ENCODE data around the gene RNF128.

Gene RNF128

GRCh38 chrX:106726485-106727437 lies at the start of gene RNF128:
RNF128 (plus strand) TSS chrX:106726701; CDS start chrX:106726914, 213 bp downstream.
- DNase-seq (ENCODE audit: extremely low read depth in 1 of 2, low read depth in 1 of 2) = no peak

DNA sequence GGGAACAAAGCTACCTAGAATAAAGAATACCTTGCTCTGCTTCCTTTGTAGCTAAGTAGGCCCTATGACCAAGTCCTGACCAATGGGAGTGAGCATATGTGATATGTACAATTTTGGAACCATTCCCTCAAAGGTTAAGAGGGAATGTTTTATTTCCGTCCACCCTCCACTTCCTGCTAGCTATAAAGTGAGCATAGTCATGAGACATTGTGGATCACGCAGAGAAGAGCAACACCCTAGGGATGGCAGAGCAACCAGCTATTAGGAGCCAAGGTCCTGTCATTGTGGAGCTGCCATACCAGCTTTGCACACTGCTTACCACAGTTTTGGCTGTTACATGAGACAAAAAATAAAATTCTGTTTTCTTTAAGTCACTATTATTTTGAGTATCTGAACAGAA lies 45.8 kb upstream of the RNF128 start:
- no peak for DNase-seq (ENCODE audit: extremely low read depth in 1 of 2, low read depth in 1 of 2)

DNA sequence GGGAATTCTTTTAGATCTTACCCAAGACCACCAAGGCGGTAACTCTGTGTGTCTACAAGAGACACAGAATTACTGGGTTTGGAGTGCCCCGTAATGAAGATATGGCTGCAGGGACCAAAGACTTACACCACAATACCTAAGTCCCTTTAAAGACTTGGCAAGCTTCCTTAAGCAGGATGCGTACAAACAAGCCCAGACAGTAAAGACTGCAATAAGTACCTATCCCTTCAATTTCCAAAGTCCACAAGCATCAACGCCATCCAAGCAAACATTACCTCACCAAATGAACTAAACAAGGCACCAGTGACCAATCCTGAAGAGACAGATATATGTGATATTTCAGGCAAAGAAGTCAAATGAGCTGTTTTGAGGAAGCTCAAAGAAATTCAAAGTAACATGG lies 42.3 kb upstream of the RNF128 start:
- DNase-seq (ENCODE audit: extremely low read depth in 1 of 2, low read depth in 1 of 2) = no peak

- no peak for DNase-seq (ENCODE audit: extremely low read depth in 1 of 2, low read depth in 1 of 2)
Measured at GRCh38 chrX:106692425-106693065, 34.0 kb upstream of the RNF128 start.

- no peak for DNase-seq (ENCODE audit: extremely low read depth in 1 of 2, low read depth in 1 of 2)
Measured at GRCh38 chrX:106696502-106696901, 30.0 kb upstream of the RNF128 start.

DNA sequence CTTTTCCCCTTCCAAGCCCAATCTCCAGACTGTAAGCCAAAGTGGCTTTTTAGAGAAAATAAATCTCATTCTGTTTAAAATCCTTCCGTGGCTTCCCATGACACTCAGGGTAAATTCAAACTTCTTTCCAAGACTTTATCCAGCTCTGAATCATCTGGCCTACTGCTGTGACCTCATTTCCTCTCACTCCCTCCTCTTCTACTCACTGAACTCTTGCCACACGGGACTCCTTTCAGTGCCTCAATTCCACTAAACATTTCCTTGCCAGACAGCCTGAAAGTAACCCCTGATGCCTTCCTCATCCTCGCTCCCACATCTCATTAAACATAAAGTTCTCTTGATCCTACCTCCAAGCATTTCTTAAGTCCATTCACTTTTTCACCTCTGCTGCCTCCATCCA lies 27.8 kb upstream of the RNF128 start:
- no peak for DNase-seq (ENCODE audit: extremely low read depth in 1 of 2, low read depth in 1 of 2)

DNA sequence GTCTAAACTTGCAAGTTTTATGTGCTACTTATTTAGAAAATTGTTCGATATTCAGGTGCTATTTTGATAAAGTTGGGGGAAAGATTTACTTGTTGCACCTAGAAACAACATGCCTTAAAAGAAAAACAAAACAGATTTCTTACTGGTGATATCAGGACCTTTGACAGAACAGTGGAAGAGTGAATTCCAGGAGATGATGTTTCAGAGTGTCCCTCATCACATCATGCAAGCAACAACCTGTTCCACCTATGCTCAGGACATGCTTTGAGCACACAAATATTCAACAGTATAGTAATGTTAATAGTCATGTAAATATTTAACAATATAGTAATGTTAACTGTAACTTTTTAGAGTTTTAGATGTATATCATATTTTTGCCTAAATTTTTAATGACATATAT lies 23.9 kb upstream of the RNF128 start:
- no peak for DNase-seq (ENCODE audit: extremely low read depth in 1 of 2, low read depth in 1 of 2)

DNA sequence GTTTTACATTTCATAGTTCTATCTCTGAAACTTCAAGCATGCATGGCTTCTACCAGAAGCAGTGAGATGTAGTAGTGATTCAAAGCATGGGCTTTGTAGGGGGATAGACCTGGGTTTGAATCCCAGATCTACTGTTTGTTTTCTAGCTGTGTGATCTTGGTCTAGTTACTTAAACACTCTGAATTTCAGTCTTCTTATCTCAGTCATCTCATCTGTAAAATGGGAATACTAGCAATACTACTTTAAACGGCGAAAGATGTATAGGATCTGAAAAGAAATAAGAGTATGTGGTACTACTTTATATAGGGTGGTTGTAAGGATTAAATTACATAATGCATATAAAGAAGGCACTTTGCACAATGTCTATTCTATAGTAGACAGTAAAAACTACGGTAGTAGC lies 20.0 kb upstream of the RNF128 start:
- DNase-seq (ENCODE audit: extremely low read depth in 1 of 2, low read depth in 1 of 2) = no peak

DNA sequence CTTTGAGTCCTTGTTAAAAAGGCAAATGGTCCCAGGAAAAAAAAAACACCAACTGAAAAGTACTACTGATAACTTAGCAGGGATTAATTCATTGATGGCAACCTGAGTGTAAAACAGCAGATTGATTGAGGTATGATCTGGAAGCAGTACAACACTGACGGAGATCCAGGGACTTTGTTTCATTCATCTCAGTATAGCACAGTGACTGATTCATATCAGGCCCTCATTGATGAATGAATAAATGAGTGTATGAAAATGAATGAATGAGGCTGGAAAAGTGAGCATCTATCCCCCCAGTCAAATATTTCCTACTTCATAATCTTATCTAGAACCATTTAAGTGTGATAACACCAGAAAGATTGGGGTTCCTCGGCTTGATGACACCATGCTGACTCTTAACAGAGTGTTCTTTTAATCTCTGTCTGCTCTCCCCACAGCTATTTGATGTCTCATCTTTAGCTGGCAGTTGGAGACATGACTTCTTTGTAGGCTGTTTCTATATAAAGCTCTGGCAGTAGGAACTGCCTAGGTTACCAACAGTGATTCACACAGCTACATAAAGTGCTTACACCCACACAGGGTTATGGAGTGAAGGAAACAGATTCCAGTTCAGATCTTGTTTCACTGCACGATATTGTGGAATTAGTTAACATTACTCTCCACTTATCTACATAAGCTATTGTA lies 18.6 kb upstream of the RNF128 start:
- no peak for DNase-seq (ENCODE audit: extremely low read depth in 1 of 2, low read depth in 1 of 2)

GRCh38 chrX:106710771-106711170 lies 15.7 kb upstream of the RNF128 start:
- DNase-seq (ENCODE audit: extremely low read depth in 1 of 2, low read depth in 1 of 2) = no peak

- no peak for DNase-seq (ENCODE audit: extremely low read depth in 1 of 2, low read depth in 1 of 2)
Measured at GRCh38 chrX:106711375-106711774, 15.1 kb upstream of the RNF128 start.

- DNase-seq (ENCODE audit: extremely low read depth in 1 of 2, low read depth in 1 of 2) = no peak
Measured at GRCh38 chrX:106716004-106716403, 10.5 kb upstream of the RNF128 start.

GRCh38 chrX:106716463-106716862 lies 10.0 kb upstream of the RNF128 start:
- DNase-seq (ENCODE audit: extremely low read depth in 1 of 2, low read depth in 1 of 2) = no peak

- DNase-seq (ENCODE audit: extremely low read depth in 1 of 2, low read depth in 1 of 2) = no peak
Measured at GRCh38 chrX:106718709-106719108, 7.8 kb upstream of the RNF128 start.

DNA sequence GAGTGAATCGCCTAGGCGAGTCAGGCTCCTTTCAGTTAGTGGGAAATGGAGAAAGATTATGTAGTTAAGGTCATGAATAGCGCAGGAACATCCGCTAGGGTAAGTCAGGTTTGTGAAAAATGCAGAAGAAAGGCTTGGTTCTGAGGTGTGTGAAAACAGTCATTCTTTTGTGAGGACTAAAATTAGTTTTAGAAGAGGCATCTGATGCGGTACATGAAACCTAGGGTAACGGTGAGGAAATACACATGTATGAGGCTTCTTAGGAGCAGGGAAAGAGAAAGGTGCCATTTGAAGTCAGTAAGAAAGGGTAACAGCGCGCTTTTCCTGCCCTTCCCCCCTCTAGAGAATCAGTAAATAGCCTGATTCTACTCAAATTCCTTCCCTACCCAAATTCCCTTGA lies 570 bp upstream of the RNF128 start:
- no peak for DNase-seq (ENCODE audit: extremely low read depth in 1 of 2, low read depth in 1 of 2)

DNA sequence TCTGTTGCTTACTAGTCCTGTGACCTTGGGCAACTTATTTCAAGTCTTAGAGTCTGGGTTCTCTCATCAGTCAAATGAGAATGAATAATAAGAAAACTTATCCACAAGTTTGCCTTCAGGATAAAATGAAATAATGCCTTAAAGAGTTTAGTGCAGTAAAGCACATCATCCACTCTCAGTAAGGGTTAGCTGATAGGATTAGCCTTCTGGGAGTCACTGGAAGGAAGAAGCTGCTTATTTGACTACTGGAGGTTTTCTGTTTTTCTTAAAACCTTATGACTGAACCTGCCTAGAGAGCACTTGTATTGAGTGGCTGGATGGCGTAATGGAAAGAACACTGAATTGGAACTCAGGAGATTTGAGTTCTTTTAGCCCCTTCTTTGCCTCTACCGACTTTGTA lies 1.8 kb downstream of the RNF128 start:
- no peak for DNase-seq (ENCODE audit: extremely low read depth in 1 of 2, low read depth in 1 of 2)

DNA sequence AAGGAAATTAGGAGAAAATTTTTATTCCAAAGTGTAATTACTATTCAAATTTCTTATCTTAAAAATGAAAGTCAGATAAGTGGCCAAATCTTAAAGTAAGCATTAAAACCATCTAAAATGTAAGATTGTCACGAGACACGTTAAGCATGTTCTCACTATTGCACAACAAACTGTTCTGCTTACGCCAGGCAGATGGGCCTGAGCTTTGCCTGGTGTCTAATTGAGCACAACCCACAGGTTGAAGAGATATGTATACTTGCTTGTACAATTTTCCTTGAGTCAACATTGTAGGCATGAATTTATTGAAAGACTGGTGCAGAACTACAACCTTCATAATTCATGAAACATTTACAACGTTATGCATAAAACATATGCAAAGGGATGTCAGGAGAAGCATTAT lies 3.9 kb downstream of the RNF128 start:
- DNase-seq (ENCODE audit: extremely low read depth in 1 of 2, low read depth in 1 of 2) = no peak

DNA sequence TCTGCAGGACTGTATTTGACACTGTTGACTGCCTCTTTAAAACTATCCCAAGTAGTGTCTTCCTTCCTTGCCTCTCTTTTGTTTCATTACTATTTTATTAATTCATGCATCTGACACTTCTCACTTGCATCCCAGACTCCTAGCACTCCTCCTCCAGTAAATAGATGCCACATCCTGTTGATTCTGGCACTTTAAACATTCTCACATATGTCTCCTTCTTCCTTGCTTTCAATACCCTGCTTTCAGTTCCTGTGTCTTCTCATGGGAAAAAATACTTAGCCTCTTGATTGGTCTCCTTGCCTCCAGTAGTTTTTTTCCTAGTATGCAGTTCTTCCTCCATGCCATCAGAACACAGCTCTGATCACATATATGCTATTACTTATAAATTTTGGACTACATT lies 5.1 kb downstream of the RNF128 start:
- DNase-seq (ENCODE audit: extremely low read depth in 1 of 2, low read depth in 1 of 2) = no peak

DNA sequence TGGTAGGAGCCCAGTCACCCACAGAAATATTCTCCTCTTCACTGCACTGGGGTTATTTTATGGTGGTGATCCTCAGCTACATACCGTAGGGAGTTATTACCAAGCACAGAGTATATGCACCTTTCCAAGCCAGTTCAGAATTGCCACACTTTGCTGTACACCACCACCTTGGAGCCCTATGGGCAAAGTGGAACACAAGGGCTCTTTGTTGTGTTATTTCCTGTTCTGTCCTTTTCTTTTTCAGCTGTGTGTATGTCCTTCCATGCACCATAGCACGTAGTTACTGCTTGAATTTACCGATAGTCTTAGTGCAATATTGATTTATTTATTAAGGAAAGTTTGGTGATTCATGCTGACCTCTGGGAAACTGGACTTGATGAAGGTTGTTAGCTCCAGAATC lies 8.3 kb downstream of the RNF128 start:
- DNase-seq (ENCODE audit: extremely low read depth in 1 of 2, low read depth in 1 of 2) = no peak

- no peak for DNase-seq (ENCODE audit: extremely low read depth in 1 of 2, low read depth in 1 of 2)
Measured at GRCh38 chrX:106740193-106740780, 13.8 kb downstream of the RNF128 start.

- no peak for DNase-seq (ENCODE audit: extremely low read depth in 1 of 2, low read depth in 1 of 2)
Measured at GRCh38 chrX:106742193-106742592, 15.7 kb downstream of the RNF128 start.
